ENCODE results near the gene MAB21L3. TPM values are rescaled to one million over a fixed set of nuclear protein-coding genes. Genes with fewer than 3 reads are reported as not detected.
"Not testable (repeated sequence)": the region's sequence is repeated elsewhere in the genome, so short reads cannot be mapped to it uniquely, and the experiment has no call there.

Gene MAB21L3
- total RNA-seq, 8 experiments from 2014 or later: 0.09 to 0.43 (median 0.14) TPM

- Histone ChIP-seq H3K4me3 (no peak overlapping the region), H3K27ac (no peak overlapping the region), H3K4me1 (replicated peaks in 1 of 2) (no peaks in the 10 kb centered on the region)
- no peak for ATAC-seq (replicated peaks in 6 of 8)
- in situ Hi-C loops (cut with MboI; ENCODE audit: low pct_unique_long_range_greater_than_20kb in 2 of 9, low sequenced_read_pairs in 9 of 9, unreplicated experiment in 9 of 9): loop anchor here in 6 of 9 experiments (10.0 to 25.0 kb wide), 4 partner anchors 354 to 932 kb away; partner anchors contain the start of gene TTF2 (in 1 of the 6)
These were observed 19.2 kb downstream of the MAB21L3 start for GRCh38 chr1:116130356-116130755.

DNA sequence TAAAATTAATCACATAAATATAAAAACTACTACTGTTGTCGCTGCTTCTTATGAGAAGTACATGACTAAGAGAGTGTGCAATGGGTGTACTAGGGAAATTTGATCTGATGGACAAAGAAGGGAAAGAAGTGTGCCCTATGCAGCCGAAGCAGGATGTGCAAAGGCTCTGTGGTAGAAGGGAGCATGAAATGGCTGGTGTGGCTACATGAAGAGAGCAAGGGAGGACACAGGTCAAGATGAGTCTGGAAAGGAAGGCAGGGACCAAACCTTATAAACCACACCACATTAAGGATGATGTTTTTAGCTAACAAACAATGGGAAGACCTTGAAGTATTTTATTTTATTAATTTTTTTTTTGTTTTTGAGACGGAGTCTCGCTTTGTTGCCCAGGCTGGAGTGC, 20.0 kb downstream of the MAB21L3 start:
- in situ Hi-C loops (cut with MboI; ENCODE audit: low pct_unique_long_range_greater_than_20kb in 2 of 9, low sequenced_read_pairs in 9 of 9, unreplicated experiment in 9 of 9): loop anchor here in 6 of 9 experiments (10.0 to 25.0 kb wide), 4 partner anchors 354 to 931 kb away; partner anchors contain the start of gene TTF2 (in 1 of the 6)
- WGBS, 10 experiments: 67 to 100% (median 87%) methylated on average over 1 to 4 of the region's 4 CpGs; no CpG with 5 or more reads in 2 of the 10 experiments
- Histone ChIP-seq H3K4me3 (no peak overlapping the region), H3K27ac (no peak overlapping the region), H3K4me1 (replicated peaks in 1 of 2) (no peaks in the 10 kb centered on the region)
- ATAC-seq (replicated peaks in 6 of 8): no peak

DNA sequence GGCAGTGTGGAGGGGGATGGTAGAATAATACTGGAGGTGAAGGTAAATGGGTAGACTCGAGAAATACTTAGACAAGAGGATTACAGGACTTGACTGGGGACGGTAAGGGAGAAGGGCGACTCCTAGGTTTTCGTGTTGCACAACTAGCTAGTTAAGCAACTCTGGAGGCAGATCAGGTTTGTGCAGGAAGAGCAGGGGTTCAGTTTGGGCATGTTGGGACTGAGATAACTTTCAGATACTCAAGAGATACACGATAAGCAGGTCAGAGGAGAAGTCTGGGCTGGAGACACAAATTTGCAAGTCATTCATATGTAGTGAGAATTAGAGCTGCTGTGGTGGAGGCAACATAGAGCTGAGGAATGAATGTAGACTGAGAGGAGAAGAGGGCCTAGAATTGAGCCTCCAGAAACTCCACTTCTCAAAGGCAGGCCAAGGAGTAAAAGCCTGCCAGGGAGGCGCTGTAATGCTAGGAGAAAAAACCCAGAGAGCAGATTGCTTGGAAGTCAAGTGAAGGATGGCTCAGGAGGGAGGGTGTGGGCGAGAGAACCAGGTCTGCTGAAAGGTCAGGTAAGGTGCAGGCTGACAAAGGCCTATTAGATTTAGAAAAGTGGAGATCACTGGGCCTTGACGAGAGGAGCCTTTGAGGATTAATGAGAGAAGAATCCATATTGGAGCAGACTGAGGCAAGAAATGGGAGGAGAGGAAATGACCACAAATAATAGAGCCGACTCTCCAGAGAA, 20.8 kb downstream of the MAB21L3 start:
- H3K4me3 ChIP-seq: no peak overlapping the region
- ATAC-seq (replicated peaks in 6 of 8): peak in 3 of 8 experiments; percentile 33 to 43 (median 41)
- in situ Hi-C loops (cut with MboI; ENCODE audit: low pct_unique_long_range_greater_than_20kb in 2 of 9, low sequenced_read_pairs in 9 of 9, unreplicated experiment in 9 of 9): loop anchor here in 6 of 9 experiments (10.0 to 25.0 kb wide), 4 partner anchors 353 to 930 kb away; partner anchors contain the start of gene TTF2 (in 1 of the 6)
- no peak overlapping the region for H3K27ac ChIP-seq
- H3K4me1 ChIP-seq (replicated peaks in 1 of 2): no peaks in the 10 kb centered on the region
- WGBS, 10 experiments: 54 to 92% (median 73%) methylated on average over 1 to 9 of the region's 9 CpGs

- WGBS, 10 experiments: 17 to 100% (median 72%) methylated on average over 1 to 8 of the region's 8 CpGs
- in situ Hi-C loops (cut with MboI; ENCODE audit: low pct_unique_long_range_greater_than_20kb in 2 of 9, low sequenced_read_pairs in 9 of 9, unreplicated experiment in 9 of 9): loop anchor here in 6 of 9 experiments (10.0 to 25.0 kb wide), 4 partner anchors 351 to 928 kb away; partner anchors contain the start of gene TTF2 (in 1 of the 6)
- Histone ChIP-seq H3K4me1 (replicated peaks in 1 of 2) (no peaks in the 10 kb centered on the region), H3K4me3 (no peak overlapping the region), H3K27ac (no peak overlapping the region)
- no peak for ATAC-seq (replicated peaks in 6 of 8)
These were observed 22.7 kb downstream of the MAB21L3 start for GRCh38 chr1:116133696-116134475.

- Histone ChIP-seq H3K4me1 (replicated peaks in 1 of 2) (no peaks in the 10 kb centered on the region), H3K4me3 (no peak overlapping the region), H3K27ac (no peak overlapping the region)
- in situ Hi-C loops (cut with MboI; ENCODE audit: low pct_unique_long_range_greater_than_20kb in 2 of 9, low sequenced_read_pairs in 9 of 9, unreplicated experiment in 9 of 9): loop anchor here in 6 of 9 experiments (10.0 to 25.0 kb wide), 4 partner anchors 350 to 928 kb away; partner anchors contain the start of gene TTF2 (in 1 of the 6)
- no peak for ATAC-seq (replicated peaks in 6 of 8)
- 6 to 83% (median 58%) methylated on average over 1 to 2 of the region's 2 CpGs; no CpG with 5 or more reads in 2 of the 10 experiments for WGBS, 10 experiments
These were observed 23.2 kb downstream of the MAB21L3 start for GRCh38 chr1:116134476-116134773.

DNA sequence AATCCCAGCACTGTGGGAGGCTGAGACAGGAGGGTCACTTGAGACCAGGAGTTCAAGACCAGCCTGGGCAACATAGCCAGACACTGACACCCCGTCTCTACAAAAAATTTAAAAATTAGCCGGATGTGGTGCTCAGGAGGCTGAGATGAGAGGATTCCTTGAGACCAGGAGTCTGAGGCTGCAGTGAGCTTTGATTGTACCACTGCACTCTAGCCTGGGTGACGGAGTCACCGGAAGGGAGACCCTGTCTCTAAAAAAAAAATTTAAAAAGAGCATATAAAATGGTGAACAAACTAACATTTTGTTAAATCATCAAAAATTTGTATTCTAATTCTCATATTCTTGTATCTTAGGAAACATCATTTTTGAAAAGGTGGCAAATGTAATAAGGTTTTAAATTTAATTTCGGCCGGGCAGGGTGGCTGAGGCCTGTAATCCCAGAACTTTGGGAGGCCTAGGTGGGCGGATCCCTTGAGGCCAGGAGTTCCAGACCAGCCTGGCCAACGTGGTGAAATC, 27.1 kb downstream of the MAB21L3 start:
- in situ Hi-C loops (cut with MboI; ENCODE audit: low pct_unique_long_range_greater_than_20kb in 2 of 9, low sequenced_read_pairs in 9 of 9, unreplicated experiment in 9 of 9): loop anchor here in 6 of 9 experiments (10.0 to 25.0 kb wide), 4 partner anchors 346 to 924 kb away; partner anchors contain the start of gene TTF2 (in 1 of the 6)
- 71 to 96% (median 94%) methylated on average over 2 to 8 of the region's 8 CpGs; no CpG with 5 or more reads in 1 of the 10 experiments for WGBS, 10 experiments

DNA sequence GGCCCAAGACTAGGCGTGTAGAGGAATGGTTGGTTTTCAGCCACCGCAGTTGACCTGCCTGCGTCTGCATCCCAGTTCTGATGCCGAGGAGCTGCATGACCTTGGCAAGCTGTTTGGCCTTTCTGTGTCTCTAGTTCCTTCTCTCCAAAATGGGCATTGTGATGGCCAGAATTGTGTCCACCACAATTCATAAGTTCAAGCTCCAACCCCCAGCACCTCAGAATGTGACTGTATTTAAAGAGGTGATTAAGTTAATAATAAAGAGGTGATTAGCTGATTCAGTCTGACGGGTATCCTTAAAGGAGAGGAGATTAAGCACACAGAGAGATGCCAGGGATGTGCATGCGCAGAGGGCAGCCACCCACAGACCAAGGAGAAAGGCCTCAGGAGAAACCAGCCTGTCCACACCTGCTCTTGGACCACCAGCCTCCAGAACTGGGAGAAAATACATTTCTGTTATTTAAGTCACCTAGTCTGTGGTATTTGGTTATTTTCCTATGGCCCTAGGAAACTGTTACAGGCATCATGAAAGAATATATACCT, 28.5 kb downstream of the MAB21L3 start:
- WGBS, 10 experiments: 69 to 97% (median 91%) methylated on average over 2 to 6 of the region's 6 CpGs; no CpG with 5 or more reads in 2 of the 10 experiments
- no peak overlapping the region for H3K4me3 ChIP-seq
- ATAC-seq (replicated peaks in 6 of 8): peak in 1 of 8 experiments; percentile 8
- in situ Hi-C loops (cut with MboI; ENCODE audit: low pct_unique_long_range_greater_than_20kb in 2 of 9, low sequenced_read_pairs in 9 of 9, unreplicated experiment in 9 of 9): loop anchor here in 6 of 9 experiments (10.0 to 25.0 kb wide), 4 partner anchors 345 to 923 kb away; partner anchors contain the start of gene TTF2 (in 1 of the 6)
- H3K4me1 ChIP-seq (replicated peaks in 1 of 2): no peaks in the 10 kb centered on the region
- no peak overlapping the region for H3K27ac ChIP-seq

More for the DNA sequence above, 27.1 kb downstream of the MAB21L3 start:
- Histone ChIP-seq H3K27ac (no peak overlapping the region), H3K4me1 (replicated peaks in 1 of 2) (no peaks in the 10 kb centered on the region), H3K4me3 (no peak overlapping the region)
- no peak for ATAC-seq (replicated peaks in 6 of 8)

- Histone ChIP-seq H3K4me1 (replicated peaks in 1 of 2) (no peaks in the 10 kb centered on the region), H3K4me3 (no peak overlapping the region), H3K27ac (no peak overlapping the region)
- WGBS, 10 experiments: 7 to 72% (median 49%) methylated on average over 1 of the region's 1 CpG
- no peak for ATAC-seq (replicated peaks in 6 of 8)
- in situ Hi-C loops (cut with MboI; ENCODE audit: low pct_unique_long_range_greater_than_20kb in 2 of 9, low sequenced_read_pairs in 9 of 9, unreplicated experiment in 9 of 9): loop anchor here in 2 of 9 experiments (25.0 kb wide), 2 partner anchors 343 to 918 kb away; partner anchors contain the start of gene TTF2 (in 1 of the 2)
These were observed 33.0 kb downstream of the MAB21L3 start for GRCh38 chr1:116144151-116144550.

DNA sequence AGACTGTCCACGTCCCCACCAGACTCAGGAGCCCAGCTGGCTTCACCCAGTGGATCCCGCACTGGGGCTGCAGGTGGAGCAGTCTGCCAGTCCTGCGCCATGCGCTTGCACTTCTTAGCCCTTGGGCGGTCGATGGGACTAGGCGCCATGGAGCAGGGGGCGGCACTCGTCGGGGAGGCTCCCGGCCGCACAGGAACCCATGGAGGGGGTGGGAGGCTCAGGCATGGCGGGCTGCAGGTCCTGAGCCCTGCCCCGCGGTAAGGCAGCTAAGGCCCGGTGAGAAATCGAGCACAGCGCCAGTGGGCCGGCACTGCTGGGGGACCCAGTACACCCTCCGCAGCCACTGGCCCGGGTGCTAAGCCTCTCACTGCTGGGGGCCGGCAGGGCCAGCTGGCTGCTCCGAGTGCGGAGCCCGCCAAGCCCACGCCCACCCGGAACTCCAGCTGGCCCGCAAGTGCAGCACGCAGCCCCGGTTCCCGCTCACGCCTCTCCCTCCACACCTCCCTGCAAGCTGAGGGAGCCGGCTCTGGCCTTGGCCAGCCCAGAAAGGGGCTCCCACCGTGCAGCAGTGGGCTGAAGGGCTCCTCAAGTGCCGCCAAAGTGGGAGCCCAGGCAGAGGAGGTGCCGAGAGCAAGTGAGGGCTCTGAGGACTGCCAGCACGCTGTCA, 35.4 kb downstream of the MAB21L3 start:
- in situ Hi-C loops (cut with MboI; ENCODE audit: low pct_unique_long_range_greater_than_20kb in 2 of 9, low sequenced_read_pairs in 9 of 9, unreplicated experiment in 9 of 9): loop anchor here in 2 of 9 experiments (25.0 kb wide), 2 partner anchors 341 to 916 kb away; partner anchors contain the start of gene TTF2 (in 1 of the 2)
- not testable (repeated sequence) for ATAC-seq (replicated peaks in 6 of 8); H3K27ac ChIP-seq; H3K4me1 ChIP-seq (replicated peaks in 1 of 2); H3K4me3 ChIP-seq
- WGBS, 10 experiments: 68 to 100% (median 87%) methylated on average over 3 to 7 of the region's 37 CpGs; no CpG with 5 or more reads in 6 of the 10 experiments

- 56 to 90% (median 78%) methylated on average over 1 to 3 of the region's 3 CpGs; no CpG with 5 or more reads in 2 of the 10 experiments for whole genome bisulfite sequencing, 10 experiments
- no peak for ATAC-seq (replicated peaks in 6 of 8)
- in situ Hi-C loops (cut with MboI; ENCODE audit: low pct_unique_long_range_greater_than_20kb in 2 of 9, low sequenced_read_pairs in 9 of 9, unreplicated experiment in 9 of 9): loop anchor here in 2 of 9 experiments (25.0 kb wide), 2 partner anchors 340 to 915 kb away; partner anchors contain the start of gene TTF2 (in 1 of the 2)
- Histone ChIP-seq H3K4me3 (no peak overlapping the region), H3K4me1 (replicated peaks in 1 of 2) (peaks cover 0 to 7% of the 10 kb centered on the region in 2 donors), H3K27ac (no peak overlapping the region)
These were observed 35.9 kb downstream of the MAB21L3 start for GRCh38 chr1:116147114-116147510.

DNA sequence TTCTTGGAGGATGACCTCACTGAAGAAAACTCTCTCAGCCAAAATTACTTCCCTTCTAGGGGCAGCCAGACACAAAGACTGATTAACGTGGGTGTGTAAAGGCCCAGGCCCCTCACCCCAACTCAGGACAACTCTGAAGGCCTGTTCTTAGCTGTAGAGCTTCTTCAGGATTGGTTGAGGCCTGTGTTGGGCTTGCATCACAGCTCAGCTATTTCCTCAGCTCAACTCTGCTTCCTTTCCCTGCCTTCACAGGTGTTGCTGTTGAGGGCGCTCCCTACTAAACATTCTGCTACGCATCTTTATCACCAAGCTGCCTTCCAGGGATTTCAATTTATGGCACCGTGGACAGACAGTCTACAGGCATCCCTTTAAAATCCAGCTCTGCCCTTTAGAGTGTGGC, 36.8 kb downstream of the MAB21L3 start:
- Histone ChIP-seq H3K27ac (no peak overlapping the region), H3K4me3 (no peak overlapping the region), H3K4me1 (replicated peaks in 1 of 2) (peaks cover 0 to 7% of the 10 kb centered on the region in 2 donors)
- ATAC-seq (replicated peaks in 6 of 8): no peak
- in situ Hi-C loops (cut with MboI; ENCODE audit: low pct_unique_long_range_greater_than_20kb in 2 of 9, low sequenced_read_pairs in 9 of 9, unreplicated experiment in 9 of 9): loop anchor here in 2 of 9 experiments (25.0 kb wide), 2 partner anchors 339 to 914 kb away; partner anchors contain the start of gene TTF2 (in 1 of the 2)
- WGBS, 10 experiments: 60 to 100% (median 78%) methylated on average over 1 to 4 of the region's 4 CpGs; no CpG with 5 or more reads in 1 of the 10 experiments
